DND-41 (cell line): ENCODE data around the gene LRRN4.

Source experiments
- ATAC-seq: fragments of 200-7000 bp; cut with Tn5 transposase; 3 replicates; pipeline ENCODE4 v1.9.1; 2021; ENCODE audit warnings: low read depth; ENCODE audit not compliant: insufficient read depth
- DNase-seq: peaks from one replicate; pipeline ENCODE4 v3.0.0-alpha.2; 2020
- H2AFZ ChIP-seq: 2 replicates; pipeline ENCODE4 v1.6.0; 2012; ENCODE audit warnings: low read depth, low read length
- H3K27ac ChIP-seq: 2 replicates; pipeline ENCODE4 v1.5.1; 2012; ENCODE audit warnings: low read length, inconsistent platforms
- H3K27me3 ChIP-seq: fragments of 200-600 bp; sonication (generic); 2 replicates; pipeline ENCODE4 v1.6.0; 2012; ENCODE audit warnings: low read length, mild to moderate bottlenecking, inconsistent platforms; ENCODE audit not compliant: insufficient read depth, poor library complexity
- H3K36me3 ChIP-seq: 2 replicates; pipeline ENCODE4 v1.5.1; 2012; ENCODE audit warnings: low read length, inconsistent platforms; ENCODE audit not compliant: insufficient read depth
- H3K4me1 ChIP-seq: 2 replicates; pipeline ENCODE4 v1.5.1; 2012; ENCODE audit warnings: mild to moderate bottlenecking, low read length; ENCODE audit not compliant: insufficient read depth
- H3K4me2 ChIP-seq: 2 replicates; pipeline ENCODE4 v1.6.0; 2012; ENCODE audit warnings: mild to moderate bottlenecking, moderate library complexity, low read length, inconsistent platforms; ENCODE audit not compliant: insufficient read depth
- H3K4me3 ChIP-seq, 2 experiments: fragments of 200-600 bp in 1 of 2; shearing (Covaris generic) in 1 of 2; 2 replicates each; pipeline ENCODE4 v1.5.1; 2012 to 2016; ENCODE audit warnings: inconsistent platforms in 2 of 2, low read length in 2 of 2, mild to moderate bottlenecking in 2 of 2, low read depth in 1 of 2, moderate library complexity in 1 of 2
- H3K79me2 ChIP-seq: 2 replicates; pipeline ENCODE4 v1.6.0; 2012; ENCODE audit warnings: low read length, inconsistent platforms; ENCODE audit not compliant: insufficient read depth
- H3K9ac ChIP-seq: 2 replicates; pipeline ENCODE4 v1.6.0; 2012; ENCODE audit warnings: low read depth, mild to moderate bottlenecking, inconsistent platforms, low read length, moderate library complexity
- H3K9me3 ChIP-seq: 2 replicates; pipeline ENCODE4 v1.5.1; 2012; ENCODE audit warnings: low read length, moderate library complexity, mild to moderate bottlenecking, inconsistent platforms; ENCODE audit not compliant: insufficient read depth, severe bottlenecking
- H4K20me1 ChIP-seq: 2 replicates; pipeline ENCODE4 v1.6.0; 2012; ENCODE audit warnings: low read length; ENCODE audit not compliant: insufficient read depth
- CTCF ChIP-seq: IDR thresholded peaks from 2 replicates; pipeline ENCODE4 v1.5.1; 2012; ENCODE audit warnings: borderline replicate concordance, low read length, moderate library complexity, mild to moderate bottlenecking; ENCODE audit not compliant: poor library complexity, severe bottlenecking; ENCODE audit errors: extremely low read depth
- EZH2 ChIP-seq: IDR thresholded peaks from 3 replicates; pipeline ENCODE4 v1.6.1; 2012; ENCODE audit warnings: borderline replicate concordance, low read depth, mild to moderate bottlenecking, moderate library complexity, low read length, inconsistent platforms; ENCODE audit not compliant: severe bottlenecking

Gene LRRN4

GRCh38 chr20:6100246-6100645, 46.4 kb upstream of the LRRN4 start:
- Histone ChIP-seq H3K9ac (no peak overlapping the region), H4K20me1 (no peaks in the 10 kb centered on the region), H3K4me3 (no peak overlapping the region), H3K4me1 (no peaks in the 10 kb centered on the region), H3K27me3 (no peaks in the 10 kb centered on the region), H3K4me2 (no peak overlapping the region), H3K79me2 (no peaks in the 10 kb centered on the region), H3K27ac (no peak overlapping the region), H2AFZ (no peak overlapping the region), H3K36me3 (no peaks in the 10 kb centered on the region), H3K9me3 (no peaks in the 10 kb centered on the region)
- no peak for ATAC-seq
- TF ChIP-seq EZH2 (no peak), CTCF (no peak)
- DNase-seq = no peak

- Histone ChIP-seq H3K9ac (no peak overlapping the region), H3K4me3 (no peak overlapping the region), H3K36me3 (no peaks in the 10 kb centered on the region), H4K20me1 (no peaks in the 10 kb centered on the region), H3K27me3 (no peaks in the 10 kb centered on the region), H3K4me1 (no peaks in the 10 kb centered on the region), H3K79me2 (no peaks in the 10 kb centered on the region), H2AFZ (no peak overlapping the region), H3K27ac (no peak overlapping the region), H3K9me3 (no peaks in the 10 kb centered on the region), H3K4me2 (no peak overlapping the region)
- DNase-seq (no peak), ATAC-seq (no peak)
- no peak for TF ChIP-seq CTCF
- no peak for TF ChIP-seq EZH2
Observed at GRCh38 chr20:6099819-6100218, 46.0 kb upstream of the LRRN4 start.

GRCh38 chr20:6095409-6095808, 41.5 kb upstream of the LRRN4 start:
- H4K20me1 ChIP-seq = no peaks in the 10 kb centered on the region
- H3K9me3 ChIP-seq = no peaks in the 10 kb centered on the region
- no peaks in the 10 kb centered on the region for H3K4me1 ChIP-seq
- no peak overlapping the region for H3K27ac ChIP-seq
- no peak overlapping the region for H2AFZ ChIP-seq
- H3K9ac ChIP-seq = no peak overlapping the region
- ATAC-seq (no peak), DNase-seq (no peak)
- no peak overlapping the region for H3K4me3 ChIP-seq
- TF ChIP-seq EZH2 = no peak
- no peaks in the 10 kb centered on the region for H3K79me2 ChIP-seq
- no peak overlapping the region for H3K4me2 ChIP-seq
- H3K27me3 ChIP-seq = peaks cover 7% of the 10 kb centered on the region
- H3K36me3 ChIP-seq = no peaks in the 10 kb centered on the region

GRCh38 chr20:6094565-6094964, 40.7 kb upstream of the LRRN4 start:
- H3K9ac ChIP-seq = no peak overlapping the region
- DNase-seq = no peak

More at GRCh38 chr20:6094565-6094964, 40.7 kb upstream of the LRRN4 start:
- Histone ChIP-seq H2AFZ (no peak overlapping the region), H3K36me3 (no peaks in the 10 kb centered on the region), H3K4me1 (no peaks in the 10 kb centered on the region), H4K20me1 (no peaks in the 10 kb centered on the region), H3K79me2 (no peaks in the 10 kb centered on the region), H3K9me3 (no peaks in the 10 kb centered on the region), H3K27me3 (peaks cover 7% of the 10 kb centered on the region), H3K4me3 (no peak overlapping the region), H3K27ac (no peak overlapping the region), H3K4me2 (no peak overlapping the region)
- TF ChIP-seq CTCF = no peak
- TF ChIP-seq EZH2 = no peak
- ATAC-seq = no peak
